EL (cell line): Measurements from ENCODE around the gene USP5.
"Not testable (repeated sequence)": the region's sequence is repeated elsewhere in the genome, so short reads cannot be mapped to it uniquely, and the experiment has no call there.

Source experiments
- DNase-seq: peaks from one replicate; pipeline ENCODE4 v3.0.0-alpha.2; 2016

The USP5 gene

GRCh38 chr12:6843118-6843902 is 8.6 kb upstream of the USP5 start:
- DNase-seq = no peak

- DNase-seq = no peak
These were observed 6.6 kb upstream of the USP5 start for GRCh38 chr12:6845395-6845794.

GRCh38 chr12:6846316-6846869 is 5.6 kb upstream of the USP5 start:
- no peak for DNase-seq

- no peak for DNase-seq
These were observed 4.3 kb upstream of the USP5 start for GRCh38 chr12:6847676-6848075.

GRCh38 chr12:6849427-6849826 is 2.5 kb upstream of the USP5 start:
- no peak for DNase-seq

GRCh38 chr12:6849976-6850560 is 1.9 kb upstream of the USP5 start:
- DNase-seq = no peak

GRCh38 chr12:6850796-6851152 is 1.2 kb upstream of the USP5 start:
- no peak for DNase-seq

GRCh38 chr12:6851153-6851920 is 613 bp upstream of the USP5 start, which contains the start of gene CDCA3:
CDCA3 (minus strand) TSS chr12:6851286; CDS start chr12:6850952, 334 bp downstream.
- peak; percentile 99 for DNase-seq

GRCh38 chr12:6852651-6853354 is 853 bp downstream of the USP5 start:
- DNase-seq = peak; percentile 78

GRCh38 chr12:6853626-6854025 is 1.7 kb downstream of the USP5 start:
- DNase-seq = no peak

GRCh38 chr12:6854036-6854435 is 2.1 kb downstream of the USP5 start:
- no peak for DNase-seq

- no peak for DNase-seq
These were observed 3.4 kb downstream of the USP5 start for GRCh38 chr12:6855322-6855721.

GRCh38 chr12:6858799-6859198 is 6.8 kb downstream of the USP5 start:
- DNase-seq = no peak

- DNase-seq = no peak
These were observed 8.2 kb downstream of the USP5 start for GRCh38 chr12:6860116-6860515.

- DNase-seq = no peak
These were observed 9.0 kb downstream of the USP5 start for GRCh38 chr12:6860942-6861341.

GRCh38 chr12:6861391-6861790 is 9.4 kb downstream of the USP5 start:
- DNase-seq = no peak

GRCh38 chr12:6863033-6863432 is 11.1 kb downstream of the USP5 start:
- no peak for DNase-seq

- DNase-seq = peak; percentile 39
These were observed 11.8 kb downstream of the USP5 start for GRCh38 chr12:6863586-6864321.

GRCh38 chr12:6865307-6865706 is 13.4 kb downstream of the USP5 start:
- DNase-seq = not testable (repeated sequence)

- DNase-seq = no peak
These were observed 14.4 kb downstream of the USP5 start for GRCh38 chr12:6866163-6866919.

GRCh38 chr12:6866920-6867412 is 15.0 kb downstream of the USP5 start:
- DNase-seq = no peak
